NCI-H128 (cell line): ENCODE data around the gene OR5B21.
A peak's percentile ranks its signal among the peaks of the same experiment; 100 is the strongest.

Experiments
- DNase-seq: peaks from one replicate; lab custom pipeline; 2025; ENCODE audit not compliant: unreplicated experiment; lab: John Stamatoyannopoulos, UW

The OR5B21 gene

GRCh38 chr11:58508005-58508404, at the start of gene OR5B21:
Gene OR5B21, minus strand, starts transcription at chr11:58508105. Its CDS starts 0 bp downstream, at chr11:58508105.
- DNase-seq: no peak

- DNase-seq: no peak
Measured at GRCh38 chr11:58549644-58550043, 41.7 kb upstream of the OR5B21 start.

GRCh38 chr11:58546841-58547240, 38.9 kb upstream of the OR5B21 start:
- DNase-seq: no peak

GRCh38 chr11:58531865-58532341, 24.0 kb upstream of the OR5B21 start:
- DNase-seq: no peak

- no peak for DNase-seq
Measured at GRCh38 chr11:58530236-58530635, 22.3 kb upstream of the OR5B21 start.

- no peak for DNase-seq
Measured at GRCh38 chr11:58527429-58527828, 19.5 kb upstream of the OR5B21 start.

- DNase-seq: no peak
Measured at GRCh38 chr11:58526721-58527120, 18.8 kb upstream of the OR5B21 start.

- DNase-seq: no peak
Measured at GRCh38 chr11:58525037-58525614, 17.2 kb upstream of the OR5B21 start.

GRCh38 chr11:58524232-58525036, 16.5 kb upstream of the OR5B21 start:
- DNase-seq: peak; percentile 22

- DNase-seq: no peak
Measured at GRCh38 chr11:58513747-58514367, 6.0 kb upstream of the OR5B21 start.

- DNase-seq: no peak
Measured at GRCh38 chr11:58511636-58512035, 3.7 kb upstream of the OR5B21 start.

GRCh38 chr11:58509748-58510147, 1.8 kb upstream of the OR5B21 start:
- no peak for DNase-seq

- no peak for DNase-seq
Measured at GRCh38 chr11:58508814-58509213, 909 bp upstream of the OR5B21 start.

GRCh38 chr11:58507355-58507754, 550 bp downstream of the OR5B21 start:
- DNase-seq: no peak

- DNase-seq: no peak
Measured at GRCh38 chr11:58506935-58507334, 970 bp downstream of the OR5B21 start.

GRCh38 chr11:58505849-58506248, 2.1 kb downstream of the OR5B21 start:
- DNase-seq: no peak

- no peak for DNase-seq
Measured at GRCh38 chr11:58504232-58504631, 3.7 kb downstream of the OR5B21 start.

GRCh38 chr11:58503361-58503856, 4.5 kb downstream of the OR5B21 start:
- no peak for DNase-seq

GRCh38 chr11:58502004-58502403, 5.9 kb downstream of the OR5B21 start:
- no peak for DNase-seq

- no peak for DNase-seq
Measured at GRCh38 chr11:58498464-58498863, 9.4 kb downstream of the OR5B21 start.

- no peak for DNase-seq
Measured at GRCh38 chr11:58497951-58498350, 10.0 kb downstream of the OR5B21 start.

GRCh38 chr11:58495906-58496305, 12.0 kb downstream of the OR5B21 start:
- no peak for DNase-seq
